Stimulated activated CD4-positive, alpha-beta T cell treated with anti-CD3 and anti-CD28 coated beads, Interleukin-2, amount 100 ng/mL, for 48 hours (primary cell): ENCODE data around the gene CCDC17.

ENCODE experiments used
- DNase-seq, 2 donors: peaks; one replicate each; pipeline ENCODE4 v3.0.0-alpha.2; 2020

Gene CCDC17

GRCh38 chr1:45623972-45624371 is at the start of gene CCDC17:
CCDC17 (minus strand) TSS chr1:45624054; CDS start chr1:45623909, 145 bp downstream.
- no peak for DNase-seq

DNA sequence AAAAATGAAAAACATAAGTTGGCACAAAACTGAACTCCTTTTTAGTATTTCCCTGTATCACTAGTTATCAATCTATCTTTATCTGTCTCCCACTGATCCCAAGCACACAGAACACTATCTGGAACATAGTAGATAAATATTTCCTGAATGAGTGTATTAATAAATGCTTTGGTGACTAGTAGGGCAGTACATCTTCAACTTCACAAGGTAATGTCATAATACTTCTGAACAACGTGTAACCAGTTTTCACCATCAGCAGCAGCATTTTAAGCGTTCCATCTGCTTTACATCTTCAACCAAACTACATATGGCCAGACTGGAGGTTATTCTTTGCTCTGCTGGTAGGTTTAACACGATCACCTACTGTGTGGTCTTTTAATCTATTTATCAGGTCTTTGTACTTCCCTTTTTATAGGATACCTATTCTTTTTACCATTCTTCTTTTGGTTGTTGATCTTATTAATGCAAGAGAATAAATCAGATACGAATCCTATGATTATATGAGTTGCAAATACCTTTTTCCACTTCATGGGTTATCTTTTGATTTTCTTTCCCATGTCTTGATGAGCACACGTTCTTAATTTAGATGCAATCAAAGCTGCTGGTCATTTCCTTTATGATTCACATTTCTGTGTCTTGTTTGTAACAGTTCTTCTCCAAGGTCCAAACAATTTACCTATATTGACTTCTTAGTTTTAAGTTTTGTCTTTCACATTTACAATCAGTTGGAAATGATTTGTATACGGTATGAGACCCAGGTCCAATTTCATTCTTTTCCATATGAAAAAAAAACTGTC is 46.2 kb upstream of the CCDC17 start:
- no peak for DNase-seq

GRCh38 chr1:45669379-45669778 is 45.5 kb upstream of the CCDC17 start:
- no peak for DNase-seq

DNA sequence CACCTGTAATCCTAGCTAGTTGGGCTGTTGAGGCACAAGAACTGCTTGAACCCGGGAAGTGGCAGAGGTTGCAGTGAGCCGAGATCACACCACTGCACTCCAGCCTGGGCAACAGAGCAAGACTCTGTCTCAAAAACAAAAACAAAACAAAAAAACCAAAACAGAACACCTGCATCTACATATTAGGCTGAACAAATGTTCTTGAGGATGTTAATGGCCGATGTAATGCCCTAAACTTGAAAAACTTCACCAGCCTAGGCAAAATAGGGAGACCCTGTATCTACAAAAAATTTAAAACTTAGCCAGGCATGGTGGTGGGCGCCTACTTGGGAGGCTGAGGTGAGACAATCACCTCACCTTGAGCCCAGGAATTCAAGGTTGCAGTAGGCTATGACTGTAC is 44.7 kb upstream of the CCDC17 start:
- DNase-seq, result no peak

DNA sequence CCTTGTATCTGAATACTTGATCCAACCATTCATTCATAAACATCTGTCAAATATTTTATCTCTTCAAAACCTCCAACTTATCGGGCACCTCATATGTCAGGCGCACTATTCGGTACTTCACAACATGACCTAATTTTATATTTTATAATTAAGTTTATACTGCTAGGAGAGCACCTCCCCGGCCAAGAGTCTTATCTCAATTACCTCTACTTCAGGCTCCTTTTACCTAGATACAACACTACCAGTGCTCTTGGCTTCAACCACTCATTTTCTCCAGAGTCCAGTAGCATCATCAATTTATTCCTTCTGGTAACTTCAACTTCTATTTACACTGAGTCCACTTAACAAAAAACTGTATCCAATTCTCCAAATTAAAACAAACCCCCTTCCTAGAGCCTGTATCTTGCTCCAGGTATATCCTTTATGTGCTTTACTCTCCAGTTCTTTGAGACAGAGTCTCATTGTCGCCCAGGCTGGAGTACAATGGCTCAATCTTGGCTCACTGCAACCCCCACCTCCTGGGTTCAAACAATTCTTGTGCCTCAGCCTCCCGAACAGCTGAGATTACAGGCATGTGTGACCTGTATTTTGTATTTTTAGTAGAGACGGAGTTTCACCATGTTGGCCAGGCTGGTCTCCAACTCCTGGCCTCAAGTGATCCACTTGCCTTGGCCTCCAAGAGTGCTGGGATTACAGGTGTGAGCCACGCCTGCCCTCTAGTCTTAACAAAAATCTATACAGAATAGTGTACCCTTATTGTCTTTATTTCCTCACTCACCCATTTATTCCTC is 43.7 kb upstream of the CCDC17 start:
- DNase-seq, result no peak

GRCh38 chr1:45666836-45667235 is 43.0 kb upstream of the CCDC17 start:
- no peak for DNase-seq

DNA sequence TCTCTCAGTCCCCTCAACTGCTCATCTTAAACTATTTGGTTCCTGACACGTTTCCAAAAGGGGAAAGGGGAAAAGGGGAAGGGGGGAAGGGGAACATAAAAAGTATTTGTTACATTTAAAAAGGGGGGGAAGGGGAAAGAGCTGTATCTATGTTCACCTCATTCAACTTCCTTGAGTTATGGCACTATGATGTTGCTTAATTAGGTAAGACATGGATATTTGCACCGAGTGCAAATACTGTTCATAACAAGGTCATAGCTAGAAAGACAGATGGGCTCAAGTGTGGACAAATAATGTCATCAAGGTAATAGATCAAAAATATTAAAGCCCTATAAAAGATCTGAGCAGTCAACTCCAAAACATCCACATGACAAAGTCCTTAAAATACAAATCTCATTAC is 36.5 kb upstream of the CCDC17 start:
- DNase-seq, result no peak

- no peak for DNase-seq
These were observed 35.4 kb upstream of the CCDC17 start for GRCh38 chr1:45659222-45659621.

DNA sequence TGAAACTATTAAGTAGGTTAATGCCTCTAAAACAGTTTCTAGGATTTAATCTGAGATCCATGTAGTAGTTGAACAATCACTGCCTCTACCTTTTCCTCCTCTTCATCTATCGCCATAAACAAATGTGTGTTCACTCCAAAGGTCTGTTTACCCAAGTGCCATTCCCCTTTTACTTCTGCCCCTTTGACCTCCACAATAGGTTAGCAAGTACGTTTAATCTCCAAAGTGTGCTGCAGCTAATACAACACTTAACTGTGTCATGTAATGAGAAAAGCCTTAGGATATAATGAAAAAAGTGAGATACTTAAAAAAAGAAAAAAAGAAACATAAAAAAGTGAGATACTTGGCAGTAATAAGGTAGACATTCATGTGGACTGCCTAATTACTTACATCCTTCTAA is 34.3 kb upstream of the CCDC17 start:
- no peak for DNase-seq

- no peak for DNase-seq
These were observed 32.8 kb upstream of the CCDC17 start for GRCh38 chr1:45656573-45657226.

DNA sequence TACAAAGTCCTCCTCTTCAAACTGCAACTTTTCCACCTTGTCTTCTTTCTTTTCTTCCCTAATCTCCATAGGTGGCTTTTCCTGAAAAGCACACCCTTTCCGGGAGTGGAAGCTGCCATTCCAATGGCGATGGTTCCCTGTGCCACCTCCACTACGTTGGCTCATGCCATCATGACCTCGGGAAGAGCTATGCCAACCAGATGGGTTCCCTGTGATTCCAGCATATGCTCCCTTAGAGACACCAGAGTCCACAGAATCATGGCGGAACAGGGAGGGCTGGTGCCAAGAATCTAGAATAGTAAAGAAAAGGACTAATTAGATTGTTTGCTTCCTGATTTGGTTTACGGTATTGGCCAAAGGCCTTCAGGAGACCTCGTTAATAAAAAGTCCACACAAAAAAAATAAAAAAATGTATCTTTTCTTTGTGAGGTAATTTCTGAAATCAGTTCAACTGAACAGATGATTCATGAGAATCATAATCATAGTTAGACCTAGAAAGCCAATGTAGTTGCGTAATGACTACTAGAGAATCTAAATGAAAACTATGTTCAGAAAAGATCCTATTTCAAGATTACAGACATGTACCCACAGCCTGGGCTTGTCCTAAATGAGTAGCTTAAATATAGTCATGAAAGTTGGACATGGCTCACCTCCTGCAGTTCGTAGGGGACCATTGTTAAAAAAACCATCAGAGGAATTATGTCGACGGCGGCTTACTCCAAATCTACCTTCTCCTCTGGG is 30.9 kb upstream of the CCDC17 start:
- no peak for DNase-seq

GRCh38 chr1:45647248-45648021 is 23.6 kb upstream of the CCDC17 start:
- no peak for DNase-seq

DNA sequence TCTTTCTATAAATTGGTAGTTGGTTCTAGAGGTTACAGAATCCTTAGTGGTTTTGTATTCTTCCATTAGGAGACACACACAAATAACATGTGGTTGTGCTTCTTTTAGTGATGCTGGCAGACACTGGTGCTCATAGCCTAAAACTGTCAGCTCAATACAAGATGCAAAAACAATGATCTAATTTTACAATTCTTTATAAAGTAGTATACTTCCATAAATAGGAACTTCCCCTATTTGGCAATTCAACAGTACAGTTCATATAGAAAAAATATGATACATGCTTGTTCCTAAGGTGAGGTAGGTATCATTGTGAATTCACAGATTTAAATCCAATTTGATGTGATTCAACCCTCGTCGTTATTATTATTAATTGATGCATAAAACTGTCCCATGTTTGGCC is 20.8 kb upstream of the CCDC17 start:
- no peak for DNase-seq

GRCh38 chr1:45643978-45644377 is 20.1 kb upstream of the CCDC17 start:
- no peak for DNase-seq

DNA sequence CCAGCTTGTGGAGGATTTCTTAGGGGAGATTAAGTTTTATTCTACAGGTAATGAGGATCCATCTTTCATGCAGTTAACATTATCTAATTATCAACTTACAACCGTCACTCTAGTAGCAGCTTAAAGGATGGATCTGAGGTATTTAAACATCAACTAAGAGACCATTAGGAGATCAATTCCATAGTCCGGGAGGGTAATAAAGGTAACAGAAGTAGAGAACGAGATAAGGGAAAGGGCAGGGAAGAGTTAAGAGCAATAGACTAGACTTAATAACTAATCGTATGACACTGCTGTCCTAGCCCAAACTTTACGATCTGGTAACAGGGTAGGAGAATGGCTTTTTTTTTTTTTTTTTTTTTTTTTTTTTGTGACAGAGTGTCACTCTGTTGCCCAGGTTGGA is 19.5 kb upstream of the CCDC17 start:
- DNase-seq, result no peak

- DNase-seq, result no peak
These were observed 16.4 kb upstream of the CCDC17 start for GRCh38 chr1:45640293-45640692.

DNA sequence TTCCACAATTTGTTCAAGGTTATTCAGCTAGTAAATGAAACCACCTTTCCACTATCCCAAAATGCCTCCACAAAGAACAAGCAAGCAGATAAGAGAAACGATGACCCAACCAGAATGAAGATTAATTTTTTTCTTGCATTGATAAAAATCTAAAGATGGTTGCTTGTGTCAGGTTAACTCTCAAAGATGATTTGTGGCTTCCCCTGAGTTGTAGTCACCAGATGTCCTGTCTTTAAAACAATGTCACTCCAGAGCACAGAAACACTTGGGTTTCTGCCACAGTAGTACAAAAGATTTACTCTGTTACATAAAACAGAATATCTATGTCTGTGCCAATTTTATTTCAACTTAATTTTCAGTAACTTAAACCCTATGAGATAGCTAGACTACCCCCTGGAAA is 11.4 kb upstream of the CCDC17 start:
- DNase-seq, result no peak

GRCh38 chr1:45630429-45630828 is 6.6 kb upstream of the CCDC17 start:
- no peak for DNase-seq

DNA sequence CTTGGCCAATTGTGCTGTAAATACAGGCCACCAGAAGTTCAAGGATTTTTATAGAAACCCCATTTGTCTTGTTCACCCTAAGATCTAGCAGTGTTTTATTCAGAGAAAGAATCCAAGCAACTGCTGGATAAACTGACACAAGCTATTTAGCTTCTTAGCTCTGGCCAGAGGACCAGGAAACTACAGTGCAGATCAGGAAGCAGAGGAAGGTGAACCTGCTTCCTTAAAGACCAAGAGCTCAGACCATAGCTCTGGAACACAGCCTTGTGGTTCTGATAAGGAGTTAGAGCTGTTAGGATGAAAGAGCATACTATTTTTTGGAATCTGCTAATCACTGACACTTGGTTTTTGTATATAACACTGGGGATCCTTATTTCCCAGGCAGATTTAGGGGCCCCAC is 5.2 kb upstream of the CCDC17 start:
- DNase-seq, result no peak

GRCh38 chr1:45622524-45623394 is 1.1 kb downstream of the CCDC17 start:
- no peak for DNase-seq

DNA sequence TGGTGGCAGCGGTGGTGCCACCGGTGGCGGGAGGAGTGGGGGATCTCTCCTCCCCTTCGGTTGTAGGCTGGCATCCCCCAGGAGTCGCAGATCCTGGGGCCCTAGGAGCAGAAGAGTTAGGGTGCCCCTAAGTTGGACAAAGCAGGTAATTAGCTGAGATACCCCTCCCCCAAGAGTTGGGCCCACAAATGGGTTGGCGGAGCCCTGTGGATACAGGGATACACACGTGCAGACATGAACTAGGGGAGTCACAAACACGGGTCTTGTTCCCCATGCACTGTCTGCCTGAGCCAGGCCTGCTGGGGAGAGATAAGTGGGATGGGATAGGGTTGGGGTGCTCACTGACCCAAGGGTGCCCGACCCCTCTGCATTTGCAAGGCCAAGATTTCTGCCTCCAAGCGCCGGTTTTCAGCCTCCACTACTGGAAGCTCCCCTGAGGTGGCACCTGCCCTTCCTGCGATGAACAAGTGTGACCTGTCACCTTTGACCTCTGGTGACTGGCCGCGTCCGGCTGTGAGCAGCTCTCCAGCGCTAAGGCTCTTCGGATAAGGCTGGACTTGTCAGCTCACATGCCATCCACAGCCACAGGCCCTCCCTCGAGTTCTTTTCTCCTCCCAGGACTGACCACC is 1.8 kb downstream of the CCDC17 start:
- no peak for DNase-seq
